ENCODE data around the gene YTHDC2. TPM values are rescaled to one million over a fixed set of nuclear protein-coding genes. Genes with fewer than 3 reads are reported as not detected.

The YTHDC2 gene
- total and polyA plus RNA-seq, 4 donors, result 6.2 to 32.9 (median 14.8) TPM

DNA sequence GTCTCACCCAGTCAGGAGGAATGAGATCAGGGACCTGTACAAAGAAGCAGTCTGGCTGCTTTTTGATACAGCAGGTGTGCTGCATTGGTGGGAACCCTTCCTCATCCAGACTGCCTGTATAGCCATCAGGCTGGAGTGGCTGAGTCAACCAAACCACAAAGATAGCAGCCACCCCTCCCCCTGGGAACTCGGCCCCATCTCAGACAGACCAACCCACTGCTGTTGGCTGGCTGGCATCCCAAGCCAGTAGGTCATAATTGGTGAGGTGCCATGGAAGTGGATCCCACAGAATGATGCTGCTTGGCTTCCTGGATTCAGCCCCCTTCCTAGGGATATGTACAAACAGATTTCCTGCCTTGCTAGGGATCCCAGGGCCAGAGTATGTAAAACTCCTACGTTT is 60.9 kb downstream of the YTHDC2 start:
- DNase-seq (ENCODE audit: low spot score), result no peak
- no peak overlapping the region for H3K27ac ChIP-seq (ENCODE audit: low read depth in 1 of 2, low read length in 2 of 2)
- 88% methylated on average over 2 of the region's 2 CpGs for WGBS
- no peaks in the 10 kb centered on the region for H3K27me3 ChIP-seq (ENCODE audit: control insufficient read depth in 4 of 4, insufficient read depth in 4 of 4, low read length in 3 of 4)
- no peaks in the 10 kb centered on the region for H3K4me1 ChIP-seq (ENCODE audit: control insufficient read depth in 4 of 4, insufficient read depth in 4 of 4, low read length in 3 of 4)
- TF ChIP-seq, protein P1, sequence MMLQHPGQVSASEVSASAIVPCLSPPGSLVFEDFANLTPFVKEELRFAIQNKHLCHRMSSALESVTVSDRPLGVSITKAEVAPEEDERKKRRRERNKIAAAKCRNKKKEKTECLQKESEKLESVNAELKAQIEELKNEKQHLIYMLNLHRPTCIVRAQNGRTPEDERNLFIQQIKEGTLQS (IDR thresholded peaks at IDR 0.05), result no peak
- no peak for TF ChIP-seq EGR1 (IDR thresholded peaks at IDR 0.05; ENCODE audit: low read depth in 2 of 2)
- TF ChIP-seq, protein P2, sequence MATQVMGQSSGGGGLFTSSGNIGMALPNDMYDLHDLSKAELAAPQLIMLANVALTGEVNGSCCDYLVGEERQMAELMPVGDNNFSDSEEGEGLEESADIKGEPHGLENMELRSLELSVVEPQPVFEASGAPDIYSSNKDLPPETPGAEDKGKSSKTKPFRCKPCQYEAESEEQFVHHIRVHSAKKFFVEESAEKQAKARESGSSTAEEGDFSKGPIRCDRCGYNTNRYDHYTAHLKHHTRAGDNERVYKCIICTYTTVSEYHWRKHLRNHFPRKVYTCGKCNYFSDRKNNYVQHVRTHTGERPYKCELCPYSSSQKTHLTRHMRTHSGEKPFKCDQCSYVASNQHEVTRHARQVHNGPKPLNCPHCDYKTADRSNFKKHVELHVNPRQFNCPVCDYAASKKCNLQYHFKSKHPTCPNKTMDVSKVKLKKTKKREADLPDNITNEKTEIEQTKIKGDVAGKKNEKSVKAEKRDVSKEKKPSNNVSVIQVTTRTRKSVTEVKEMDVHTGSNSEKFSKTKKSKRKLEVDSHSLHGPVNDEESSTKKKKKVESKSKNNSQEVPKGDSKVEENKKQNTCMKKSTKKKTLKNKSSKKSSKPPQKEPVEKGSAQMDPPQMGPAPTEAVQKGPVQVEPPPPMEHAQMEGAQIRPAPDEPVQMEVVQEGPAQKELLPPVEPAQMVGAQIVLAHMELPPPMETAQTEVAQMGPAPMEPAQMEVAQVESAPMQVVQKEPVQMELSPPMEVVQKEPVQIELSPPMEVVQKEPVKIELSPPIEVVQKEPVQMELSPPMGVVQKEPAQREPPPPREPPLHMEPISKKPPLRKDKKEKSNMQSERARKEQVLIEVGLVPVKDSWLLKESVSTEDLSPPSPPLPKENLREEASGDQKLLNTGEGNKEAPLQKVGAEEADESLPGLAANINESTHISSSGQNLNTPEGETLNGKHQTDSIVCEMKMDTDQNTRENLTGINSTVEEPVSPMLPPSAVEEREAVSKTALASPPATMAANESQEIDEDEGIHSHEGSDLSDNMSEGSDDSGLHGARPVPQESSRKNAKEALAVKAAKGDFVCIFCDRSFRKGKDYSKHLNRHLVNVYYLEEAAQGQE (IDR thresholded peaks at IDR 0.05), result no peak
- TF ChIP-seq NR2F2 (IDR thresholded peaks at IDR 0.05), result no peak
- no peak for TF ChIP-seq FOXA2 (IDR thresholded peaks at IDR 0.05)
- no peak for TF ChIP-seq TAF1 (conservative IDR thresholded peaks at IDR 0.05)
- TF ChIP-seq, protein P3, sequence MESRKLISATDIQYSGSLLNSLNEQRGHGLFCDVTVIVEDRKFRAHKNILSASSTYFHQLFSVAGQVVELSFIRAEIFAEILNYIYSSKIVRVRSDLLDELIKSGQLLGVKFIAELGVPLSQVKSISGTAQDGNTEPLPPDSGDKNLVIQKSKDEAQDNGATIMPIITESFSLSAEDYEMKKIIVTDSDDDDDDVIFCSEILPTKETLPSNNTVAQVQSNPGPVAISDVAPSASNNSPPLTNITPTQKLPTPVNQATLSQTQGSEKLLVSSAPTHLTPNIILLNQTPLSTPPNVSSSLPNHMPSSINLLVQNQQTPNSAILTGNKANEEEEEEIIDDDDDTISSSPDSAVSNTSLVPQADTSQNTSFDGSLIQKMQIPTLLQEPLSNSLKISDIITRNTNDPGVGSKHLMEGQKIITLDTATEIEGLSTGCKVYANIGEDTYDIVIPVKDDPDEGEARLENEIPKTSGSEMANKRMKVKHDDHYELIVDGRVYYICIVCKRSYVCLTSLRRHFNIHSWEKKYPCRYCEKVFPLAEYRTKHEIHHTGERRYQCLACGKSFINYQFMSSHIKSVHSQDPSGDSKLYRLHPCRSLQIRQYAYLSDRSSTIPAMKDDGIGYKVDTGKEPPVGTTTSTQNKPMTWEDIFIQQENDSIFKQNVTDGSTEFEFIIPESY (IDR thresholded peaks at IDR 0.05), result no peak
- TF ChIP-seq, protein P4, sequence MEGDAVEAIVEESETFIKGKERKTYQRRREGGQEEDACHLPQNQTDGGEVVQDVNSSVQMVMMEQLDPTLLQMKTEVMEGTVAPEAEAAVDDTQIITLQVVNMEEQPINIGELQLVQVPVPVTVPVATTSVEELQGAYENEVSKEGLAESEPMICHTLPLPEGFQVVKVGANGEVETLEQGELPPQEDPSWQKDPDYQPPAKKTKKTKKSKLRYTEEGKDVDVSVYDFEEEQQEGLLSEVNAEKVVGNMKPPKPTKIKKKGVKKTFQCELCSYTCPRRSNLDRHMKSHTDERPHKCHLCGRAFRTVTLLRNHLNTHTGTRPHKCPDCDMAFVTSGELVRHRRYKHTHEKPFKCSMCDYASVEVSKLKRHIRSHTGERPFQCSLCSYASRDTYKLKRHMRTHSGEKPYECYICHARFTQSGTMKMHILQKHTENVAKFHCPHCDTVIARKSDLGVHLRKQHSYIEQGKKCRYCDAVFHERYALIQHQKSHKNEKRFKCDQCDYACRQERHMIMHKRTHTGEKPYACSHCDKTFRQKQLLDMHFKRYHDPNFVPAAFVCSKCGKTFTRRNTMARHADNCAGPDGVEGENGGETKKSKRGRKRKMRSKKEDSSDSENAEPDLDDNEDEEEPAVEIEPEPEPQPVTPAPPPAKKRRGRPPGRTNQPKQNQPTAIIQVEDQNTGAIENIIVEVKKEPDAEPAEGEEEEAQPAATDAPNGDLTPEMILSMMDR (IDR thresholded peaks at IDR 0.05; ENCODE audit: low read depth, low read length, missing input control), result no peak
- no peak for TF ChIP-seq RAD21 (IDR thresholded peaks at IDR 0.05)
- TF ChIP-seq HNF4A (conservative IDR thresholded peaks at IDR 0.05), result no peak
- no peak for TF ChIP-seq HNF4G (IDR thresholded peaks at IDR 0.05)
- peaks cover 3 to 24% (median 11%) of the 10 kb centered on the region in 4 donors for H3K36me3 ChIP-seq (ENCODE audit: control insufficient read depth in 4 of 4, insufficient read depth in 3 of 4, low read depth in 1 of 4, low read length in 3 of 4)
- peaks cover 0 to 4% (median 0%) of the 10 kb centered on the region in 4 donors for H3K9me3 ChIP-seq (ENCODE audit: control insufficient read depth in 4 of 4, low read length in 3 of 4)
- H3K4me3 ChIP-seq (ENCODE audit: low read depth in 1 of 3, low read length in 3 of 3), result no peak overlapping the region
- H3K9ac ChIP-seq (ENCODE audit: low read depth in 1 of 2, low read length in 2 of 2), result no peak overlapping the region

DNA sequence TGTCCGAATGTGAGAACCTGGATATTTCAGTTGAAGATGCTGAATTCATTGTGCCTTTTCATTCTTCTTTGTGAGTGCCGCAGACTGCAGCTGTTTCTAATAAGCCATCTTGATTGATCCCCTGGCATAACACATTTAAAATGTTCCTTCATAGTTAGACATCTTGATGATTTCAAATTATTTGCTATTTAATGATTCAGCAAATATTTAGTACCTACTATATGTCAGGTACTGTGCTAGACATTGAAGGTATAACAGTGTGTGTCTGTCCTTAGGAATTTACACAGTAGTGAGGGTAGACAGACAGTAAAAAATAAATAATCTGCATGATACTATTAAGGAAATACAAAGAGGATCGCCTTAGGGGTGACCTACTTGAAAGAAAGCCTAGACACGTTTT is 61.6 kb downstream of the YTHDC2 start:
- Histone ChIP-seq H3K27me3 (ENCODE audit: control insufficient read depth in 4 of 4, insufficient read depth in 4 of 4, low read length in 3 of 4) (no peaks in the 10 kb centered on the region), H3K27ac (ENCODE audit: low read depth in 1 of 2, low read length in 2 of 2) (no peak overlapping the region), H3K9ac (ENCODE audit: low read depth in 1 of 2, low read length in 2 of 2) (no peak overlapping the region), H3K9me3 (ENCODE audit: control insufficient read depth in 4 of 4, low read length in 3 of 4) (peaks cover 0 to 4% (median 0%) of the 10 kb centered on the region in 4 donors), H3K36me3 (ENCODE audit: control insufficient read depth in 4 of 4, insufficient read depth in 3 of 4, low read depth in 1 of 4, low read length in 3 of 4) (peaks cover 5 to 28% (median 12%) of the 10 kb centered on the region in 4 donors), H3K4me3 (ENCODE audit: low read depth in 1 of 3, low read length in 3 of 3) (no peak overlapping the region), H3K4me1 (ENCODE audit: control insufficient read depth in 4 of 4, insufficient read depth in 4 of 4, low read length in 3 of 4) (no peaks in the 10 kb centered on the region)
- TF ChIP-seq TAF1 (conservative IDR thresholded peaks at IDR 0.05) (no peak), JUND (IDR thresholded peaks at IDR 0.05) (no peak), RXRA (IDR thresholded peaks at IDR 0.05) (no peak), FOXA1 (IDR thresholded peaks at IDR 0.05) (no peak)
- TF ChIP-seq, protein P3 (IDR thresholded peaks at IDR 0.05), result no peak
- 73% methylated on average over 4 of the region's 4 CpGs for WGBS
- DNase-seq (ENCODE audit: low spot score), result no peak
